ENCODE data around the gene TBCCD1. TPM values are rescaled to one million over a fixed set of nuclear protein-coding genes. Genes with fewer than 3 reads are reported as not detected.

Gene TBCCD1
- 13.4 and 13.9 TPM in 2 replicates for total RNA-seq (2021; fragmentation: NEBNext Ultra II Directional; extraction: Animal tissue kit (Norgen Biotek cat#: 25700))
- 8.4 and 11.3 TPM in 2 replicates for polyA plus RNA-seq (2011; rRNA removed)
- polyA plus RNA-seq (2011; cell fraction: cytosol; rRNA removed), result 9.3 TPM
- polyA plus RNA-seq (2011; cell fraction: nucleus; rRNA removed), result 6.9 TPM
- 7.8 to 11.2 TPM (median 8.2 TPM) in 4 replicates for polyA plus RNA-seq (2012, experiment 1 of 2)
- 2.6 TPM for polyA plus RNA-seq (2012, experiment 2 of 2)
- polyA plus RNA-seq (2013, experiment 1 of 2), result 6.9 TPM
- 7.8 TPM for polyA plus RNA-seq (2013, experiment 2 of 2)
- polyA minus RNA-seq (2011; rRNA and poly(A)+ RNA removed), result 20.2 and 20.6 TPM in 2 replicates
- polyA minus RNA-seq (2011; cell fraction: cytosol; rRNA and poly(A)+ RNA removed), result 6.9 TPM
- 10.5 TPM for polyA minus RNA-seq (2011; cell fraction: nucleus; rRNA and poly(A)+ RNA removed)
- long read RNA-seq, experiment 1, partial matches to known transcripts, result 5 of 9 reads
- long read RNA-seq, experiment 1, other reads (novel, unspliced or antisense), result 4 of 9 reads
- long read RNA-seq, experiment 2, partial matches to known transcripts, result 1 of 3 reads
- long read RNA-seq, experiment 2, other reads (novel, unspliced or antisense), result 2 of 3 reads

DNA sequence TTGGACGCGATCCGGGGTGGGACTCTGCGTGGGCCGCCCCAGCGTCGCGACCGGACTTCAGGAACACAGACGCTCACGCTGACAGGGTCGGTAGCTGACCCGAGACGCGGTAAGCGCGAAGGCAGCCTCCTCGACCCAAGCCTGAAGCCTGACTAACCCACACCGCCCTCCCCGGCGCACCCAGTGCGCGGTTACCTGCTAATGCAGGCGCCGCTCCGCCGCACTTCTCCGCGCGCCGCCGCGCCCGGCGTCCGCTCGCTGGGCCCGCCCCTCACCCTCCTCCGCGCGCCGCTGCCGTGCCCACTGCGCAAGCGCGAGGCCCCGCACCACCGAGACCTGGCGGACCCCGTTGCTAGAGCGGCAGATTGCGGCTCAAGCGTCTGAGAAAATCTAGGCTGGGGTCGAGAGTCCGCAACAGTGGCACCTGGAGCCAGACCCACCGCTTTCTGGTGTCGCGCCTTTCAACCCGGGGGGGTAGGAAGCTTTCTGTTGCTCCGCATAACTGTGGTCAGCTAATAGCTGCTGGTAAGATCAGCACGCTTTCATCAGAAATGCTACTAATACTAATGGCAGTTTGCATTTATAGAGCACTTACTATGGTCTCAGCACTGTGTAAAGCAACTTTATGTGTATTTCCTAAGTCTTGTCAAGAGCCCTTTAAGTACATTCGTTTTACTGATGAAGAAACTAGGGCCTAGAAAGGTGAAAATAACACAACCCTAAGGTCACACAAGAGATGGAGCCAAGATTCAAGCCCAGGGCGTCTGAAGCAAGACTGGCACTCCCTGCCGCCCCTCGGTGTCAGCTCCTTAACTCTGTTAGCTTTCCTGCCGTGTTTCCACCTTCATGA lies at the start of gene TBCCD1:
Gene TBCCD1 (minus strand): TSS at position 268 of the 850 bp plus-strand sequence. CDS start 3,010 bp downstream, outside the sequence.
- H3K27me3 ChIP-seq (replicated peaks in 1 of 4; ENCODE audit: control insufficient read depth in 3 of 4, extremely low read depth in 1 of 4, insufficient read depth in 3 of 4, low read length in 3 of 4), result no peaks in the 10 kb centered on the region
- H2AK5ac ChIP-seq (ENCODE audit: low read depth, low read length), result no peak within 1 kb of the TSS
- peak within 1 kb of the TSS; percentile 84 to 87 for H3K4me2 ChIP-seq (ENCODE audit: insufficient read depth in 1 of 2, low read depth in 2 of 2, low read length in 2 of 2)
- ChIA-PET POLR2A (ENCODE audit: partially characterized antibody) (interaction anchor here (0.8 to 9.0 kb wide), 10 partner anchors 10 to 364 kb away, joined by 3 to 96 read pairs (median 4); partner anchors contain the start of gene EIF4A2), CTCF (ENCODE audit: partially characterized antibody) (interaction anchor here (0.9 to 1.6 kb wide), 3 partner anchors 27 to 308 kb away, joined by 3 to 6 read pairs (median 3); no protein-coding TSS in a partner anchor)
- no peak within 1 kb of the TSS for H2BK20ac ChIP-seq (ENCODE audit: low read length)
- no peak within 1 kb of the TSS for H2BK120ac ChIP-seq (replicated peaks; ENCODE audit: low read depth, low read length)
- H2BK5ac ChIP-seq (ENCODE audit: low read depth, low read length), result peak within 1 kb of the TSS; percentile 62; the same call in 1 of the 2 replicates
- peak within 1 kb of the TSS; percentile 74 for H3K27ac ChIP-seq (ENCODE audit: low read depth, low read length)
- H3K23ac ChIP-seq (ENCODE audit: insufficient read length), result no peak within 1 kb of the TSS
- H2BK12ac ChIP-seq (ENCODE audit: low read depth, low read length), result no peak within 1 kb of the TSS
- FAIRE-seq (no peak), DNase-seq (ENCODE audit: low read depth in 1 of 2, low spot score in 2 of 2) (peak; percentile 77 to 100)
- WGBS, 2 experiments (ENCODE audit: extremely low coverage in 1 of 2, insufficient coverage in 1 of 2, insufficient read length in 1 of 2, insufficient replicate concordance in 2 of 2, low coverage in 1 of 2, low lambda C conversion rate in 2 of 2, missing lambda C conversion rate in 1 of 2), result 4% methylated on average over 51 of the region's 66 CpGs; no CpG with 5 or more reads in 1 of the 2 experiments
- H4K91ac ChIP-seq (replicated peaks; ENCODE audit: insufficient read length, low read length), result peak within 1 kb of the TSS; percentile 89
- H3K23me2 ChIP-seq (ENCODE audit: low read depth, low read length), result peaks cover 16% of the 10 kb centered on the region
- no peaks in the 10 kb centered on the region for H3K9me3 ChIP-seq (ENCODE audit: insufficient read depth in 2 of 2, low read depth in 1 of 2, low read length in 1 of 2)
- peak within 1 kb of the TSS; percentile 62 for H3K18ac ChIP-seq (ENCODE audit: extremely low read depth, low read length)
- H3K14ac ChIP-seq (ENCODE audit: insufficient read length), result peak within 1 kb of the TSS; percentile 72
- peaks cover 0 to 21% of the 10 kb centered on the region in 2 experiments; a peak in 3 of 4 replicates for H3K79me2 ChIP-seq (ENCODE audit: control insufficient read depth in 1 of 2, insufficient read depth in 2 of 2, low read length in 2 of 2)
- no peak within 1 kb of the TSS for H2BK15ac ChIP-seq (ENCODE audit: low read length)
- peak within 1 kb of the TSS; percentile 73; the same call in 1 of the 2 replicates for H4K8ac ChIP-seq (ENCODE audit: extremely low read depth, insufficient read depth, low read length)
- H3K56ac ChIP-seq (replicated peaks; ENCODE audit: insufficient read length, low read depth, low read length), result peak within 1 kb of the TSS; percentile 63
- peak within 1 kb of the TSS; percentile 77 to 87 (median 82) for H3K9ac ChIP-seq (replicated peaks in 1 of 4; ENCODE audit: extremely low read depth in 1 of 4, low read depth in 3 of 4, low read length in 3 of 4)
- peak within 1 kb of the TSS; percentile 89 to 97 (median 90) for H3K4me3 ChIP-seq (ENCODE audit: extremely low read depth in 1 of 4, insufficient read depth in 2 of 4, low read depth in 3 of 4, low read length in 4 of 4)
- H3K4me1 ChIP-seq (replicated peaks in 1 of 4; ENCODE audit: control insufficient read depth in 3 of 4, insufficient read depth in 4 of 4, low read length in 3 of 4), result peaks cover 0 to 11% (median 4%) of the 10 kb centered on the region in 4 experiments; a peak in 6 of 7 replicates
- H4K5ac ChIP-seq (ENCODE audit: insufficient read length, low read depth, low read length), result peak within 1 kb of the TSS; percentile 98
- H2AFZ ChIP-seq (ENCODE audit: low read length), result peak within 1 kb of the TSS; percentile 93
- H3K4ac ChIP-seq (replicated peaks; ENCODE audit: insufficient read length, low read depth, low read length), result no peak within 1 kb of the TSS
- H3K79me1 ChIP-seq (ENCODE audit: low read depth, low read length), result peaks cover 3% of the 10 kb centered on the region
- peaks cover 0 to 4% of the 10 kb centered on the region in 2 experiments for H4K20me1 ChIP-seq (replicated peaks in 1 of 2; ENCODE audit: control insufficient read depth in 1 of 2, insufficient read depth in 2 of 2, low read length in 2 of 2)
- H3K36me3 ChIP-seq (ENCODE audit: control insufficient read depth in 2 of 4, insufficient read depth in 4 of 4, low read length in 3 of 4), result peaks cover 0 to under 1% (median under 1%) of the 10 kb centered on the region in 4 experiments; a peak in 2 of 8 replicates
- TF ChIP-seq SRF (IDR thresholded peaks at IDR 0.05; ENCODE audit: low read depth, low read length), result 0 out of 2 replicates have a peak, but pooled peaks have one; percentile 9
- TF ChIP-seq JUN (IDR thresholded peaks at IDR 0.05; ENCODE audit: low read depth, low read length), result no peak
- TF ChIP-seq TEAD4 (IDR thresholded peaks at IDR 0.05; ENCODE audit: low read depth, low read length), result no peak
- no peak for TF ChIP-seq RAD21 (IDR thresholded peaks at IDR 0.05 in 1 of 2, conservative IDR thresholded peaks at IDR 0.05 in 1 of 2; ENCODE audit: low read depth in 2 of 2, low read length in 2 of 2)
- TF ChIP-seq RNF2 (IDR thresholded peaks at IDR 0.05; ENCODE audit: borderline replicate concordance, low read depth, low read length, missing control alignments, poor library complexity, severe bottlenecking), result no peak
- TF ChIP-seq RFX5 (IDR thresholded peaks at IDR 0.05; ENCODE audit: borderline replicate concordance, low read depth, low read length), result no peak
- no peak for TF ChIP-seq EZH2 (IDR thresholded peaks at IDR 0.05; ENCODE audit: low read depth, low read length, severe bottlenecking)
